Mesothelial cell of epicardium (in vitro differentiated cells): ENCODE data around the gene TCL1B. TPM values are rescaled to one million over a fixed set of nuclear protein-coding genes. Genes with fewer than 3 reads are reported as not detected.

Experiments used
- DNase-seq, 2 experiments: peaks; one replicate each; pipeline ENCODE4 v3.0.0; 2021; ENCODE audit warnings: low spot score in 2 of 2; ENCODE audit not compliant: unreplicated experiment in 2 of 2
- H3K27ac Mint-ChIP-seq: 2 replicates; pipeline ENCODE4 v1.8.0; 2021; ENCODE audit warnings: mixed read lengths
- H3K27me3 Mint-ChIP-seq: 2 replicates; pipeline ENCODE4 v1.8.0; 2021; ENCODE audit warnings: low read depth, mixed read lengths
- H3K36me3 Mint-ChIP-seq: 2 replicates; pipeline ENCODE4 v1.8.0; 2021; ENCODE audit warnings: mixed read lengths
- H3K4me1 Mint-ChIP-seq: 2 replicates; pipeline ENCODE4 v1.8.0; 2021; ENCODE audit warnings: mixed read lengths
- H3K4me3 Mint-ChIP-seq: 2 replicates; pipeline ENCODE4 v1.8.0; 2021; ENCODE audit warnings: mild to moderate bottlenecking, moderate library complexity, mixed read lengths
- H3K9me3 Mint-ChIP-seq: 2 replicates; pipeline ENCODE4 v1.8.0; 2021; ENCODE audit warnings: mixed read lengths
- CTCF ChIP-seq: fragments of 200-600 bp; sonication (generic); IDR thresholded peaks from one replicate; pipeline ENCODE4 v1.5.0; 2021; ENCODE audit warnings: antibody characterized with exemption; ENCODE audit not compliant: unreplicated experiment
- total RNA-seq: library from RNA; stranded (reverse); gene quantifications from 3 replicates; pipeline ENCODE4 v1.2.1, GENCODE V29; 2021

The TCL1B gene
- total RNA-seq = not detected in 3 replicates

- DNase-seq = no peak
- Mint-ChIP-seq H3K4me3 (no peak within 1 kb of the TSS), H3K36me3 (no peaks in the 10 kb centered on the region), H3K9me3 (peaks cover 6% of the 10 kb centered on the region), H3K27ac (no peak within 1 kb of the TSS), H3K27me3 (peaks cover 39% of the 10 kb centered on the region), H3K4me1 (no peaks in the 10 kb centered on the region)
- TF ChIP-seq CTCF = no peak
Measured at GRCh38 chr14:95685978-95686922, at the start of gene TCL1B. Gene TCL1B (plus strand): TSS chr14:95686426. CDS start chr14:95686468, 42 bp downstream.

- no peaks in the 10 kb centered on the region for H3K36me3 Mint-ChIP-seq
- H3K9me3 Mint-ChIP-seq = no peaks in the 10 kb centered on the region
- no peak overlapping the region for H3K4me3 Mint-ChIP-seq
- DNase-seq = no peak
- H3K27me3 Mint-ChIP-seq = peaks cover 14% of the 10 kb centered on the region
- TF ChIP-seq CTCF = no peak
- peaks cover 13% of the 10 kb centered on the region for H3K4me1 Mint-ChIP-seq
- H3K27ac Mint-ChIP-seq = no peak overlapping the region
Measured at GRCh38 chr14:95644981-95645380, 41.2 kb upstream of the TCL1B start.

GRCh38 chr14:95645389-95645996 lies 40.7 kb upstream of the TCL1B start:
- no peaks in the 10 kb centered on the region for H3K9me3 Mint-ChIP-seq
- DNase-seq = no peak
- peaks cover 14% of the 10 kb centered on the region for H3K27me3 Mint-ChIP-seq
- peaks cover 13% of the 10 kb centered on the region for H3K4me1 Mint-ChIP-seq
- TF ChIP-seq CTCF = no peak
- H3K4me3 Mint-ChIP-seq = no peak overlapping the region
- H3K27ac Mint-ChIP-seq = no peak overlapping the region
- no peaks in the 10 kb centered on the region for H3K36me3 Mint-ChIP-seq

GRCh38 chr14:95647926-95648325 lies 38.3 kb upstream of the TCL1B start:
- Mint-ChIP-seq H3K36me3 (no peaks in the 10 kb centered on the region), H3K9me3 (no peaks in the 10 kb centered on the region), H3K27me3 (peaks cover 11% of the 10 kb centered on the region), H3K4me3 (no peak overlapping the region), H3K4me1 (peaks cover 28% of the 10 kb centered on the region), H3K27ac (no peak overlapping the region)
- TF ChIP-seq CTCF = no peak
- DNase-seq = no peak

- no peak for TF ChIP-seq CTCF
- no peak for DNase-seq
- Mint-ChIP-seq H3K4me3 (no peak overlapping the region), H3K4me1 (peaks cover 30% of the 10 kb centered on the region), H3K36me3 (no peaks in the 10 kb centered on the region), H3K9me3 (no peaks in the 10 kb centered on the region), H3K27ac (no peak overlapping the region), H3K27me3 (peaks cover 4% of the 10 kb centered on the region)
Measured at GRCh38 chr14:95649230-95649629, 37.0 kb upstream of the TCL1B start.
